CD4-positive, alpha-beta T cell treated with Interleukin-1 beta for 1 hour (primary cell): ENCODE measurements around the gene SH3BP5.

Experiments
- DNase-seq, 2 donors: peaks; one replicate each; pipeline ENCODE4 v3.0.0-alpha.2; 2020 to 2022

Gene SH3BP5

DNA sequence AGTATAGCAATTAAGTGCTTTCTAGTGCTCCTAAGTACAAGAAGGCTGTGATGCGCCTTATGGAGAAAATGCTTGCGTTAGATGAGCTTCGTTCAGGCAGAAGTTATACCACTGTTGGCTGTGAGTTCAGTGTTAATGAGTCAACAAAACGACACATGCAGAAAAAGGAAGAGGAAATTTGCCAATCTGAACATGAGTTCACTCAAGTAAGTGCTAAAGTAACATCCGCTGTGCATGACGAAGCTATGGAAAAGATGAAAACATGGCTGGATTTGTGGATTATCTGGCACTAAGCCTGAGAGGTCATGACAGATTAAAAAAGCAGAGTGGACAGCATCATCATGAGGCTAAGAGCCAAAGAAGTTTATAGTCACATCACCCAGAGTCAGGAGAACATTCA is 36.9 kb downstream of the SH3BP5 start:
- DNase-seq: peak in 1 of 2 donors; percentile 41

- peak in 1 of 2 donors; percentile 69 for DNase-seq
Measured at GRCh38 chr3:15294929-15295328, 37.5 kb downstream of the SH3BP5 start.

GRCh38 chr3:15292765-15293522 is 39.4 kb downstream of the SH3BP5 start:
- DNase-seq: no peak

GRCh38 chr3:15291589-15292541 is 40.5 kb downstream of the SH3BP5 start:
- peak; percentile 68 to 74 for DNase-seq

GRCh38 chr3:15290736-15291135 is 41.6 kb downstream of the SH3BP5 start:
- DNase-seq: no peak

DNA sequence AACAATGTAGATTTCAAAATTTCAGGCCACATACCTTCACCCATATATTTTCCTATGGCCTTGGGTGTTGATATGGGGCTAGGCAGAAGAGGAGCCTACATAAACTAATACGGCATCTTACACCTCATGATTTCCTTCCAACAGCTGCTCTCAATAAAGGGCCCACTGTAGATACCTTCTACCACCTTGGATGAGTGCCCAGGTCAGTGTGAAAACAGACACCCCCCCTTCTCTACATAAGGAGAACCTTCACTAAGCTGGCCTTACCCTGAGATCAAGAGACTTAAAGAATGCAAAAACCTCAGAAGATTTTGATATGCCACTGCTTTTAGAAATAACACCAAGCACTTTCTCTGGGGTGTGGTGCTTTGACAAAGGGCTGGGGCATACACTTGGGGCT is 42.7 kb downstream of the SH3BP5 start:
- DNase-seq: no peak

DNA sequence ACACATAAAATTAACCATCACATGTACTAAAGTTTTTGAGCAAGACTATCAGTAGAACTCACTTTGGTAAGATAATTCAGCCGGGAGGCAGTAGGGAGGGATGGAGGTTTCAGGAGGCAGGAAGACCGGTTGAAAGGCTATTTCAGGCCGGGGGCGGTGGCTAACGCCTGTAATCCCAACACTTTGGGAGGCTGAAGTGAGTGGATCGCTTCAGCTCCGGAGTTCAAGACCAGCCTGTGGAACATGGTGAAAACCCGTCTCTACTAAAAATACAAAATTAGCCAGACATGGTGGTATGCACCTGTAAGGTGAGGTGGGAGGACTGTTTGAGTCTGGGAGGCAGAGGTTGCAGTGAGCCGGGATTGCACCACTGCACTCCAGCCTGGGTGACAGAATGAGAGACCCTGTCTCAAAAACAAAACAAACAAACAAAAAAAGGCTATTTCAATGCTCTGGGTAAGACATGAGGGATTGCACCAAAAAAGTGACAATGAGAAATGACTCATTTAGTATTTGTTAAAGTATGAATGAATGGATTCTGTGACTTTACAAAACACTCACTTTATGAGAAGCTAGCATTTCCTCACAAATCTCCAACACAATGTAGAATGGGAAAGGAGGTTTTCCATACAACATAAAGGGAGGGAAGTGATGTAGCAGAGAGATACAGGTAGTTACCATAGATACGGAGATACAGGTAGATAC is 43.9 kb downstream of the SH3BP5 start:
- DNase-seq: no peak

GRCh38 chr3:15287565-15288330 is 44.6 kb downstream of the SH3BP5 start:
- DNase-seq: peak in 1 of 2 donors; percentile 68

- no peak for DNase-seq
Measured at GRCh38 chr3:15286022-15286421, 46.4 kb downstream of the SH3BP5 start.

GRCh38 chr3:15284121-15284889 is 48.1 kb downstream of the SH3BP5 start:
- DNase-seq: no peak

DNA sequence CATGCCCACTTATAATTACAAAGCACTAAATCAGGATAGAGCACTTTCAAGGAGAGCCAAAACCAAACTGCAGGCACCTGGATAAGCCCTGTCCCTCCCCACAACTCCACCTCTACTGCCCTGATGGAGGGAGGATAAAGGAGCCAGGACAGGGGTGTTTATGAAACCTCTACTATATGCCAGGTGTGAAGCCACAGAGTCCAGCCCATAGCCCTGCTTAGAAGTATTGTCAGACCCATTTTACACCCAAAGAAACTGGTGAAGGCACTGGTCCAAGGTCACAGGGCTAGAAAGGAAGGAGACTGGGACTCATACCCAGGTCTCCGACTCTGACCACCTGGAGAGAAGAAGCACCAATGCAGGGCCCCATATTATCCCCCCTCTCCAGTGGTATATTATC is 48.7 kb downstream of the SH3BP5 start:
- DNase-seq: no peak

DNA sequence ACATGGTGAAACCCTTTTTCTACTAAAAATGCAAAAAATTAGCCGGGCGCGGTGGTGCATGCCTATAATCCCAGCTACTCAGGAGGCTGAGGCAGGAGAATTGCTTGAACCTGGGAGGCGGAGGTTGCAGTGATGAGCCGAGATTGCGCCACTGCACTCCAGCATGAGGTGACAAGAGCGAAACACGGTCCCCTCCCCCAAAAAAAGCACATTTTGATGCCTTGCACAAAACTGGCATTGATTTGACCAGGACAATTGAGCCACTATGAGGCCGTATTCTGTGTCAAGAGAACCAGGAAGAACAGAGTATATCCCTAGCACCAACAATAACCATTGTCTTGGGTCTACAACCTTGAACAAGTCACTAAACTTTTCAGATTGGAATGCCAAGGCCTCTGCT is 50.6 kb downstream of the SH3BP5 start:
- no peak for DNase-seq

DNA sequence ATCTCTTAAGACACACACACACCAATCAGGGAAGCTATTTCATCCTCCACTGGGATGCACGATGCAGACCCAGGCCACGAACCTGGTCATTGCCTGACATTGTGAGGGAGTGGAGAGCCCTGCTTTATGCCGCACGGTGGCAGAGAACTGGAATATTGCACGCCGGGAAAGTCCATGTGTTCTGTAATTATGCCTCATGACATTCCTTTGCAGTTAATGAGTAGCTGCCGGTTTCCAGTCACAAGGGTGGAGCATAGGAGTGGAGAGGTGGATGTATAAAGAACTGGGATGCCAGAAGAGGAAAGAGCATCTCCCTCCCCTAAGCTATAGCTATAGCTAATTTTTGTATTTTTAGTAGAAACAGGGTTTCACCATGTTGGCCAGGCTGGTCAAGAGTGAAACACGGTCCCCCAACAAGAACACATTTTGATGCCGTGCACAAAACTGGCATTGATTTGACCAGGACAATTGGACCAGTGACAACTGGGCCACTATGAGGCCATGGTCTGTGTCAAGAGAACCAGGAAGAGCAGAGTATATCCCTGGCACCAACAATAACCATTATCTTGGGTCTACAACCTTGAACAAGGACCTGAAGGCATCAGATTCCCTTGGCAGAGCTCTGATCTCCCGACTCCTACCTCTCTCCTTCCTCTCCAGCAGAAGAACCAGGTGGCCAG is 51.4 kb downstream of the SH3BP5 start:
- no peak for DNase-seq

GRCh38 chr3:15279671-15280402 is 52.5 kb downstream of the SH3BP5 start:
- no peak for DNase-seq

DNA sequence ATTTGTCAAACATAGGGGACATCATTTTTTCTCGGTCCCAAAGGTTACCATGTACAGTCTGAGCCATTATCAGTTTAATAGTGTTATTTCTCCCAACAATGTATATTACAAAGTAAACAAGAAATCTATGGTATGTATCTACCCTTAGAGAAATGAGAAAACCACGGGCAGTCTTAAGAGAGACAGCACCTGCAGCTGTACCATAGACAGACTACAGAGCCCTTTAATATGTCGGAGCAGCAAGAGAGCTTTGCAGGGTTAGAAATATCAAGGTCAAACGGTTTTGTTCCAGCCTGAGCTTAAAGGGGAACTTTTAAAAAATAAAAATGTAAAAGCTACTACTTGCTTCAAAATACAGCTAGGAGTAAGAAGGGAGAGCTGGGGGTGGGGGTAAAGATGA is 53.2 kb downstream of the SH3BP5 start:
- no peak for DNase-seq

GRCh38 chr3:15277861-15278500 is 54.4 kb downstream of the SH3BP5 start:
- DNase-seq: no peak

DNA sequence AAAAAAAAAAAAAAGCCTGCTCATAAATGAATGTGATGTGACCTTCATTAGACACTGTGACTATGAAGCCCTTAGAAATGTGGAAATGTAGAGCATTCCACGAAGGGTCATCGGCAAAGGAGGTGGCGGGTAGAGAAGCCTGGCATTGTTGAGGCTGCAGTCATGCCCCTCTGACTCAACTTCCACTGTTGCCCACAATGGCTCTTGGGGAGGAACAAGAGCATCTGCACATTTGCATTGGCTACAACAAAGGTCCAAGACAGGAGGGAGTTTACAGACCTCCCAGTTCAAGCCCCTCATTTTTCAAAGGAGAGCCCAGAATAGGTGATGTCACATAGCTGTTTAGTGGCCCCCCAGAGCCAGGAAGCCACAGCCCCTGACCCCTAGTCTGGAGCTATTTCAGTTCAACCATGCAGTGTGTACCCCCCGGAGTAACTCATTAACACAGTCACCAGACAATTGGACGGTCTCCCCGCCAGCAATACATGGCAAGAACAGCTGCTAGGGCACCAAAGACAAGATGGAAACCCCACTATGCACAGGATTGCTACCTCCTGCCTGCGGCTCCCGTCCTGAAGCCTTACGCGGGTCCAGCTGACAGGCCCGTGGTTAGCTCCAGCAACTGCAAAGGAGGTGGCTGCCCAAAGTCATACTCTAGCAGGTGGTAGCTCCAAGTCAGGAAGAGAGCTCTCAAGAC is 56.2 kb downstream of the SH3BP5 start:
- DNase-seq: no peak

DNA sequence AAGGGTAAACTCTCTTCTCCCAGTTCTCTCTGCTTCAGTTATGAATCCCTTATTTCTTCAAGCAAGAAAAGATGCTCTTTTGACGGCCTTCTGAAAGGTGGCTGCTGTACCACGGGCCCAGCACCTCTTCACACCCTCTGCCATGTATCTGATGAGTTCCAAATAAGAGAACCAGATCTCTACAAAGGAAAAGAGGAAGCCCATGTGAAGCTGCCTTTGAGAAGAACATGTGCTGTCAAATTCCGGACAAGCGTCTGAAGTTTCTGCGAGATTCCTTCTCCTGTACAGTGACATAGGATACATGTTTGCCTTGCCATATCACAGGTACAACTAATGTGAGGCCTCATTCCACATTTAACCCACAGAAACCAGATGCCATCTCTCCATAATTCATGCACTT is 59.2 kb downstream of the SH3BP5 start:
- no peak for DNase-seq
